HG02981 (cell line): Measurements from ENCODE around the gene C1QTNF9.
"Not testable (repeated sequence)": the region's sequence is repeated elsewhere in the genome, so short reads cannot be mapped to it uniquely, and the experiment has no call there.

Experiments used
- ATAC-seq: cut with Tn5 transposase; IDR thresholded peaks from one replicate; pipeline ENCODE4 v1.9.1; 2021; ENCODE audit warnings: mild to moderate bottlenecking, moderate library complexity; ENCODE audit not compliant: unreplicated experiment

C1QTNF9 gene

DNA sequence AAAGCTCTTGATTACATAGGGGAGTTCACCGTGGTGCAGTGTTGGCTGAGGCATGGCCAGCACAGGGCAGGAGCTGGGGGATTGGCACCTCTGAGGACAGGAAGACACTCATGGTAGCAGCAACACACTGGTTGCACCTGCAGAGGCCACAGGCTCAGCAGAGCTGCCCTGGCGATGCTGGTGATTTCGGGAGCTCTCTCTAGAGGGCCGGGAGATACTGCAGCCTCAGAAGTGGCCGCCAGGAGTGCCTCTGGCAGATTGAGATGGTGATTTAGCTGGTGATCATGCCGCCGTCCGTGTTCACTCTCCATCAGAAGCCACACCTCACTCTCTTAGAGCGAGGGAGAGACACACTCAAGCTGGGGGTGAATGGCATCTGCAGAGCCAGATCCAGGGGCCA, 49.9 kb downstream of the C1QTNF9 start:
- not testable (repeated sequence) for ATAC-seq

DNA sequence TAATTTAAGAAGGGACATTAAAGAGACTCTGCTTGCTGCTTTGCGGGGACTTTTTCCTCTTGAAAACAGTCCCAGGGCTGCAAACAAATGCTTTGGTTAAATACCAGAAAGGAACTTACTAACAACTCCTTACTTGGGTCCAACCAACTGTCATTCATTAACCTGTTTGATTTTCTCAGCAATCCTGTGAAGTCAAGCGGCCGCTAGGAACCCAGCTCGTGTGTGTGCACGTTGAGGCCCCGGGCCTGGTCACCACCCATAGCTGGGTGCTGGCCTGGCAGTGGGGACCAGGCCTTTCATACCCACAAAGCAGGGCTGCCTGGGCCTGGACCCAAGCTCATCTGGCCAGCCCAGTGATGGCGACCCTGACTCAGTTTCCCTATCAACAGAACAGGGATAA, 50.7 kb downstream of the C1QTNF9 start:
- no peak for ATAC-seq

DNA sequence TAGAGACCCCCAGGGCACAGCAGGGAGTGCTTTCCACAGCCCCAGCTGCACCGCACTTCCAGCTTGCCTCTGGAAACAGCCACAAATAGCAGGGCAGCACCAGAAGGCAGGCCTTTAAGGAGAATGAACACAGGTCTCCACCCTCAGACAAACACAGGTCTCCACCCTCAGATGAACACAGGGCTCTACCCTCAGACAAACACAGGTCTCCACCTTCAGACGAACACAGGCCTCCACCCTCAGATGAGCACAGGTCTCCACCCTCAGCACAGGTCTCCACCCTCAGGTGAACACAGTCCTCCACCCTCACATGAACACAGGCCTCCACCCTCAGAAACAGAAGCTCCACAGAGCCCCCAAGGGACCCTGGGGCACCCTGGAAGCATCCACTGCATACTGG, 51.7 kb downstream of the C1QTNF9 start:
- ATAC-seq: no peak

DNA sequence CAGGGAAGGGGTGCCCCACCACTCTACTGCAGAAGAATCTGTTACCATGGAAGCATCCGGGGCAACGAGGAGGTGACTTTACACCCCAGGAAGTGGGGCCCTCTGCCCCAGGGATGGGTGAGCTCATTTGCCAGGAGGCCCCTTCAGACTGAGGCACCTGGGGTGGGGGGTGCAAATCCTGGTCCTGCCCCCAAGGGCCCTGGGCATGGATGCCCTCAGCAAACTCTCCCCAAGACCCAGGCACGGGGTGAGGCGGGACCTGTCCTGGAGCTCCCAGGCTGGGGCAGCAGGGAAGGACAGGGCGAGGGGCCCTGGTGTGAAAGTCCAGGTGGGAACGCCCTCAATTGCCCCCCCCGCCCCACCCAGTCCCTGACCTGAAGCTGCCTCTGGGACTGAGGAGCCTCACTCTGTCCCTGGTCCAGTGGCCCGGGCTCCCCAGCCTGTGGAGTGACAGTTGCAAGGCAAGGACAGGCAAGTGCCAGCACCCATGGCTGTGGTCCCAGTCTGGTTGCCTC, 52.5 kb downstream of the C1QTNF9 start:
- ATAC-seq: no peak

DNA sequence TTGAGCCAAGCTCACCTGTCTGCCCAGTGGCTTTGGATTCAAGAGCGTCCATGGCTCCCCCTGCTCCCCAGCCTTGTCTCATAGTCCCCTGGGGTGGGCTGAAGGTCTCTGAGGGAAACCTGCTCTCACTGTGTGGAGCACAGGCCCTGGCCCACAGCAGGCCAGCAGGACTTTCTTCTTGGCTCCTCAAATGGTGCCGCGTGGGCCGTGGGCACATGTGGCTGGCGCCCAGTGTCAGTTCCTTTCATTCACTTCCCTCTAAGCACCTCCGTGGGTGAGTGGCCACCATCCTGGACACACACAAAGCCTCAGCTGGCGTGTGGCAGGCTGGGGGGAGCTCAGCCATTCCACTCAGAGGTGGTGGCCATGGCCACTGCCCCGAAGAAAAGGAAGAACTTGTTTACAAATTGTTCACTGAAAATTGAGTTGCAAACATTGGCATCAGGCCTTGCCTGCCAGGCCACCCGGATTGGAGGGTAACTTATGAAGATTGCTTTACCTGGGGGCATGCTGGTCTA, 53.1 kb downstream of the C1QTNF9 start:
- no peak for ATAC-seq

DNA sequence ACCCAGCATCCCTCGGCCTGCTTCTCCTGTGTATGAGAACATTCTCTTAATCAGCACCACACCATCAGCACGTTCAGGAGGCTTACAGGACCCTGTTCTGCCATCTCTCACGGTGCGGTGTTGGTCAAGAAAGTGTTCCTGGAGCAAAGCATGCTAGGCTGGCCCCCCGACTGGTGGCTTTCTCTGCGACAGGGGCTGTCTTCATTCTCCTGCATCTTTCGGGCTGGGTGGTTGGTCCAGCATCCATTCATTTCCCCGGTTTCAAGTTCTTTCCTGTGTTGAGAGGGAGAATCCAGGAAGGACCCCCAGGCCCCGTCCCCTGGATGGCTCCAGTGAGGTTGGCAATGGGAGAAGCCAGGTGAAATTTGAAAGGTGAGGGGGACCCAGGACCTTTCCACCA, 55.8 kb downstream of the C1QTNF9 start:
- ATAC-seq: no peak

DNA sequence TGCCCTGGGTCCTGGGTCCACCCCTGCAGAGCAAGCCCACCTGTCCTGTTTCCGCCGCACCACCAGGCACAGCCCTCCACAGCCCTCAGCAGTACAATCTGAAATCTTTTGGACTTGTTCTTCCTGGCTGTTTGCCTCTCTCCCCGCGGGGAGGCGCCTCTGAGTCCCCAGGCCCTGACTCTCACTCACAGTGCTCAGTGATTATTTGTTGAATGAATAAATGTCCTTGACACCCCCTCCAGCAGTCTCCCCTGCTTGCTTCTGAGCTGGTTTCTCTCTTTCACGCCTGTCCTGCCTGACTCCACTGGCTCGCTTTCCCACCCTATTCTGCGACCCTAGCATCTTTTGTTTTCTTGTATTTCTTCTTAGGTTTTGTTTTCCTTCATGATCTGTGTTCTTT, 56.9 kb downstream of the C1QTNF9 start:
- not testable (repeated sequence) for ATAC-seq

DNA sequence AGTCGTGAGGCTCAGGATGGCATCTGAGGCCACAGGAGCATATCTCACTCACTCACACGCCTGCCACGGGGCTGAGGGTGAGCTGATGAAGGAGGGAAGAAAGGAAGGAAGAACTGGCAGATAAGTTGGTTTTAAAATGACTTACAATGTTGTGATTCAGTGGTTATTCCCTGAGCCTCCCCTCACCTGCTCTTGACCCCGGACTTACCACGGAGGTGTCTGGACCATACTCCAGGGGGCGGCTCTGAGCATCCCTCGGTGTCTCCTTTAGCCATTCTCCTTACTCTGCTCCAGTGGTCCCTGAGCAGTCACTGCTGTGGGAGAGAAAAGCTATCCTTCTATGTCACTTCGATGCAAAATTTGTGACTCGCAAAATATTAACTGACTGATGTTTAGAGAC, 61.9 kb downstream of the C1QTNF9 start:
- not testable (repeated sequence) for ATAC-seq
